ENCODE results near the gene ARID4B.
"Not testable (repeated sequence)": the region's sequence is repeated elsewhere in the genome, so short reads cannot be mapped to it uniquely, and the experiment has no call there.

Gene ARID4B

DNA sequence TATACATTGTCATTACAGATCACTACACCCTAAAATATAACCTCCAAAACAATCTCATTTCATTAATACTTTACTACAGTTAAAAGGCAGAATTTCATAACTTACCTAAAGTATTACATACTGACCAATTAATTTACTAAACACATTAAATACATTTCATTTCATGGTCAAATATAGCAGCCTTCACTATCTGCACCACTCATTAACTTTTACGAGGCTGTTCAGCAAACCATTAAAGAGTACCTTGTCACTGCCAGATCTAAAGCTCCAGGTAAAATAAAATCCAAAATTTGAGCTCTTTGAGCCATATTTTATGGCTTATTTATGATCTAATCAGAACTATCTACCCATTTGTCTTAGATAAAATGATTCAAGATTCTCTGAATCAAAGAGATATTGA, 100.6 kb downstream of the ARID4B start:
- no peak for DNase-seq (ENCODE audit: low read depth in 2 of 2)

DNA sequence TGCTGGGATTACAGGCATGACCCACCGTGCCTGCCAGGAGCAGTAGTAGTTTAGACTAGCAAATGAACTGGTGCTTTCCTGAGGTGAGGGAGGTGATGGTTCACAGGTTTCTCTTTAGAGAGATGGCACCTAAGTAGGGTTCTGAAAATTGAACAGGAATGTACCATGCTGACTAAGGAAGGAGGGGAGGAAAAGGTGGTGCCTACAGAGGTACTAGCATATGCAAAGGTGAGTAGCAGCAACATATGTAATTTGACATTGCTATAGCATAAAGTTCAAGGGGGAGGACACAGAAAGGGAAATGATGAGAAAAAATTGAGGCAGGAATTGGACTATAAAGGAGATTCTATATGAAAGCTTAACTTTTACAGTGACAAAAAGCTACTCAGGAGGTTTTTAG, 101.0 kb downstream of the ARID4B start:
- DNase-seq (ENCODE audit: low read depth in 2 of 2): no peak

DNA sequence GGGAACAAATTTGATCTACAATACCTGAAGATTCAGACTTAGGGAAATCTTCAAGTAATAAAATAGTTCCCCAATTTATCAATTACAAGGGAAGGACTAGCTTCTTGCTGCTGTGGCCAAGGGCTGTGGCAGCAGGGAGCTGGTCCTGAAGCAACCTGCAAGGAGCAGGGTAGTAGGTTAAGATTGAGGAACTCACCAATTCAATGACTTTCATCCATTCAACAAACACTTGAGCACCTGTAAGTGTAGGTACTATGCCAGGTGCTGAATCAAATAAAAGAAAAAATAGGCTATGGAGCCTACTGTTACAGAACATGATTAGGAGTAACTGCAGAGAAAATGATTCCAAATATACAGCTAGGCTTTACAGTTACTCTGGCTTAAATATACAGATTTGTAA, 102.7 kb downstream of the ARID4B start:
- no peak for DNase-seq (ENCODE audit: low read depth in 2 of 2)

DNA sequence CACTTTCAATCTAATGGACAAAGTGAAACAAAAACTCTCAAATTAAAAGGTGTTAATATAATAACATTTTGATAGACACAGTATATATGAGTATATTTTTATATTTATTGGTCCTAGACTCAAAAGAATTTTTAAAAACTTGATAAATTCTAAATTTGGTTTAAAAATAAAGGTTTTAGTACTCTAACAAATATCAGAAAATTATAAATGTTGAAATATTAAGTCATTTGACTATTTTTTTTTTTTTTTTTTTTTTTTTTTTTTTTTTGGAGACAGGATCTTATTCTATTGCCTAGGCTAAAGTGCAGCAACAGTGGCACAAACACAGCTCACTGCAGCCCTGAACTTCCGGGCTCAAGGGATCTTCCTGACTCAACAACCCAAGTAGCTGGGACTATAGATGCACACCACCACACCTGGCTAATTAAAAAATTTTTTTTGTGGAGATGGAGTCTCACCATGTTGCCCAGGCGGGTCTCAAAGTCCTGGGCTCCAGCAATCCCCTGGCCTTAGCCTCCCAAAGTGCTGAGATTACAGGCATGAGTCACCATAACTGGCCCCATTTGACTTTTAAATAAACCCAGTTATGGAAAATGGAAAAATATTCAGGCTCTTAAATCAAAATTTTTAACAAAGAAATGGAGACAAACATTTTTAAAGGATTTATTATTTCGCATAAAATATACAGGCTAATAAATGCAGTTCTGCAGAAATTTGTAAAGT, 106.2 kb downstream of the ARID4B start:
- DNase-seq (ENCODE audit: low read depth in 2 of 2): no peak

DNA sequence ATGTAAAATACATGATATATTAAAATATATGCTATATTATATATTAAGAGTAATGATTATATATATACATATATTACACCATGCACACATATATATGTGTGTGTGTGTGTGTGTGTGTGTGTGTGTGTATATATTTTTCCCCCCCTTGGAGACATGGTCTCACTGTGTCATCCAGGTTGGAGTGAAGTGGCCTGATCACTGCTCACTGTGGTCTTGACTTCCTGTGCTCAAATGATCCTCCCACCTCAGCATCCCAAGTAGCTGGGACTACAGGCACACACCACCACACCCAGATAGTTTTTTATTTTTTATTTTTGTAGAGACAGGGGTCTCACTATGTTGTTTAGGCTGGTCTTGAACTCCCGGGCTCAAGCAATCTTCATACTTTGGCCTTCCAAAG, 112.5 kb downstream of the ARID4B start:
- DNase-seq (ENCODE audit: low read depth in 2 of 2): no peak

DNA sequence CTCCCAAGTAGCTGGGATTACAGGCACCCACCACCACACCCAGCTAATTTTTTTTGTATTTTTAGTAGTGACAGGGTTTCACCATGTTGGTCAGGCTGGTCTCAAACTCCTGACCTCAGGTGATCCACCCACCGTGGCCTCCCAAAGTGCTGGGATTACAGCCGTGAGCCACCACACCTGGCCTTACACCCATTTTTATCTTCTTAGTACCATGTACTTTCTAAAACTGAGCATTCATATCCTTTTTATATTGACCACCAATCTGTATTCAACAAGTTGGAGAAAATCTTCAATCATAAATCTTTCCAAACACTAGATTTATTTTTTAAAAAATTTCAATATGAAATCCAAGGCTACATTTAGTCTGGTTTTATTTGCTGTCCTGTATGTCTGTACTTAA, 113.0 kb downstream of the ARID4B start:
- not testable (repeated sequence) for DNase-seq (ENCODE audit: low read depth in 2 of 2)

DNA sequence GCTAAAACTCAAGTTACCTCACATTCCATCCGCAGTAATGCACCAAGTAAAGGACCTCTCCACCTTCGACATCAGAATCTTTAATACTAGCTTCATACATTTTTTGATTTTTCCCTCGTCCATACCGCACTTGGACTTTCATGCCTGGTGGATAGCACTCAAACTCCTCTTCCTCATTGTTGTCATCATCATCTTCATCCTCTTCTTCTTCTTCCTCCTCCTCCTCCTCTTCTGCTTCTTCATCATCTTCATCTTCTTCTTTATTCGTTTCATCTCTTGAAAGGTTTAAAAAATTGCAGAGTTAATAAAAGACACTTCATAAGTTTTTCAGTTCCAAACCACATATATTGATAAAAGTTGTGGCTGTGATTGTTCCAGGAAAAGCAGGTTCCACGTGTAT, 114.2 kb downstream of the ARID4B start:
- no peak for DNase-seq (ENCODE audit: low read depth in 2 of 2)

DNA sequence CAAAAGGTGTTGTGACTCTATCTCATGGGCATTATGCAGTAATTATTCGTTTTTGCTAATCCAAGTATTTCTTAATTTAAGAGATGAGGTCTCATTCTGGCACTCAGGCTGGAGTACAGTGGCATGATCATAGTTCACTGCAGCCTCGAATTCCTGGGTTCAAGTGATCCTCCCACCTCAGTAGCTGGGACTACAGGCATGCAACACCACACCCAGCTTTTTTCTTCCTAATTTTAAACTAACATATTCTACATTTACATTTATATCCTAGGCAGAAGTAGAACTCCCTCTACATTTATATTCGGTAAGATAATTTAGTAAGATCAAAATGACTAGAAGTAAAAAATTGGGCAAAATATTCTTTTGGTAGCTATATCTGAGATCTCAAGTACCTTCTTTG, 116.5 kb downstream of the ARID4B start:
- no peak for DNase-seq (ENCODE audit: low read depth in 2 of 2)

DNA sequence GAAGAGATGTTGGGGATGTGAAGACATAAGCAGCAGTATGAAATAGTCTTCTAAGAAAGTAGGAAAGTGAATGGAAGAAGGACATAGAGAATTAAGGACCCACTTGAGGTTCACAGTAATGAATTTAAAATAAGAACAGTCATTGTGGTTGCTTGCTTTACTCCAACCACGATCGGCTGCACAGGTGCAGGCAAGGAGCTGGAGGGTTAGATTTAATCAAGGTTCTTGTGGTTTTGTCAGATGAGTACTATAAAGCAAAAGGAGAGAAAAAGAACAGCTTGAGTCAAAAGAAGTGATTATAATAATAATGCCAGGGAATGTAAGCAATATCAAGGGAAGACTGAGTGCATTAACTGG, 120.8 kb downstream of the ARID4B start:
- DNase-seq (ENCODE audit: low read depth in 2 of 2): peak in 1 of 2 experiments; percentile 22

DNA sequence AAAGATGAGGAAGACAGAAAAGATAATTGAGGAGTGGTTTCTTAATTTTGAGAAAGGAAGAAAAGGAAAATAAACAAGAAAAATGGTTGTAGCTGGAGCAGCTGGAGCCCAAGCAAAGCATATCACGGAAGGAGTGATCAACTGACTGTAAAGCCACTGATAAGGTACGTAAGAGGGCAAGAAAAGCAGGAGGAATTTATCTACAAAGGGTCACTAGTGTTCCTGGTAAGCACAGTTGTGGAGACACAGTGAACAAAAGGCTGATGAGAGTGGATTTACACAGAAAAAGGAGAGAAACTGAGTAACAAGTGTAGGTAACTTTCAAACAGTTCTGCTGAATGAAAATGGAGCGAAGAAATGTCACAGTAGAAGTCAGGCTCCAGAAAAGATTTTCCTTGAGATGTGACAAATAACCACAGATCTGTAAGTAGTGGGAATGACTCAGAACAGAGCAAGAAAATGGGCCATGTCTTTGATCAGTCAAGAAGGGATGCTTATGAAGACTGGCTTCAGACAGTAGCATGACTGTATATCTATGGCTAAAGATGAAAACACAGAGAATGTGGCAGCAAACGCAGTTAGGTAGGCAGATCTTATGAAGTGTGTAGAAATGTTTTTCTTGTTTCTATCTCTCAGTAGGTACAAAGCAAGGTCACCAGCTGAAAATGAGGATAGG, 121.3 kb downstream of the ARID4B start:
- DNase-seq (ENCODE audit: low read depth in 2 of 2): no peak

DNA sequence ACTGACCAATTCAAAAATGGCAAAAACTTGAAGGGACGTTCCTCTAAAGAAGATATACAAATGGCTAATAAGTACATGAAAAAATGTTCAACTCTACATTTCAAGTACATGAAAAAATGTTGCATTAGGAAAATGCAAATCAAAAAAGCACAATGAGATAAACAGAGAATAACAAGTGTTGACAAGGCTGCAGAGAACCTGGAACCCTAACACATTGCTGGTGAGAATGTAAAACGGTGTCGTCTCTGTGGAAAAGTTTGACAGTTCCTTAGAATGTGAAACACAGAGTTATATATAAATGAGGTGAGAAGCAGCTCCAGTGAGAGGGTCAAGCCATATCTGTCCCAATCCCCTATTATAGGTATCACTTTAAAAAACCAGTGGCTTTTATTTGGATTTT, 122.3 kb downstream of the ARID4B start:
- no peak for DNase-seq (ENCODE audit: low read depth in 2 of 2)

DNA sequence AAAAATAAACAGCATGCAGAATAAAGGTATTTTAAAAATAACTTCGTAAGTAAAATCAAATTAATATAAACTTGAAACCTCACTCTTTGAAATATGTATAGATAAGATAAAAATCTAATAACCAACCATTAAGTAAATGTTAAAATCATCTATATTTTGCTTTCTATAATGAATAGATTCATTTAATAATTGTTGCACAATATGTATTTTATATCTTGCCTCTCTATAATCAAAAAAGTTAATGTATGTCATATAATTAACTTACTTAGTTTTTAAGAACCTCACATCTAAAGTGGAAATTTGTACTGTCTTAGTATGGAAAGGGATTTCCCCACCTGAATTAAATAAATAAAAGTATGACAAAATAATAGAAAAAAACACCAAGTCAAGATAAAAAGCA, 124.6 kb downstream of the ARID4B start:
- no peak for DNase-seq (ENCODE audit: low read depth in 2 of 2)

DNA sequence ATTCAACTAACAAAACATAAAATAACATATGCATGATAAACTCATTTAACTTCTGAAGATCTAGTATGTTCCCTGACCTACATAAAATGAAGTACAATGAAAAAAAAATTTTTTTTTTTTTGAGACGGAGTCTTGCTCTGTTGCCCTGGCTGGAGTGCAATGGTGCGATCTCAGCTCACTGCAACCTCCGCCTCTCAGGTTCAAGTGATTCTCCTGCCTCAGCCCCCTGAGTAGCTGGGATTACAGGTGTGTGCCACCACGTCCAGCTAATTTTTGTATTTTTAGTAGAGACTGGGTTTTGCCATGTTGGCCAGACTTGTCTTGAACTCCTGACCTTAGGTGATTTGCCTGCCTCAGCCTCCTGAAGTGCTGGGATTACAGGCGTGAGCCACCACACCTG, 125.5 kb downstream of the ARID4B start:
- not testable (repeated sequence) for DNase-seq (ENCODE audit: low read depth in 2 of 2)

DNA sequence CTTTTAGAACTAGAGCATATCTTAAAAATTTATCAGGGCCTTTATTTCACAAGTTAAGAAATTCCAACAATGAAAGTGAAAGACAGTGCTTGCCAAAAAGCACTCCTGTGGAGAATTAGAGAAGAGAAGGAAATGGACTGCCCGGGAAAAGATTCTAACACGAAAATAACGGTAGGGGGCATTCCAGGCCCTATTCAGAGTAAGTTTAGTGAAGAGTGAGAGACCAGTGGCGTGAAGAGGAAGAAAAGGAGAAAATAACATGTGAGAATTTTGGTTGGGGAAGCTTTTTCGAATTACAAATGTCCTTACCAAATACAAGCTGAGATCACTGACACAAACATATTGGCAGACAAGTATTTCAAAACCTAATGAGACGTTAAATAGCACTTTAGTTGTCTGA, 128.5 kb downstream of the ARID4B start:
- no peak for DNase-seq (ENCODE audit: low read depth in 2 of 2)

DNA sequence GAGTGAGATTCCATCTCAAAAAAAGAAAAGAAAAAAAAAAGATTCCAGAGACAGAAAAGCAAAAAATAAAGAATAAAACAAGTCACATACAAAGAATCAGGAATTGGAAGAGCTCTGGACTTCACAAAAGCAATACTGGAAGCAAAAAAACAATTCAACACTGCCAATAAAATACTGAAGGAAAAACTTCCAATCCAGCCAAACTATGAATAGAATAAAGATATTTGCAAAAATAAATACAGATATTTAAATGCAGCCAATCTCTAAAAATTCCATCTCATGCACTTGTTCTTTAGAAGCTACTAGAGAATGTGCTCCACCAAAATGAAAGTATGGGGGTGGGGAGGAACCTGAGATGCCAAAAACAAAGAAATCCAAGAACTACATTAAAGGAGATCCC, 137.5 kb downstream of the ARID4B start:
- no peak for DNase-seq (ENCODE audit: low read depth in 2 of 2)

DNA sequence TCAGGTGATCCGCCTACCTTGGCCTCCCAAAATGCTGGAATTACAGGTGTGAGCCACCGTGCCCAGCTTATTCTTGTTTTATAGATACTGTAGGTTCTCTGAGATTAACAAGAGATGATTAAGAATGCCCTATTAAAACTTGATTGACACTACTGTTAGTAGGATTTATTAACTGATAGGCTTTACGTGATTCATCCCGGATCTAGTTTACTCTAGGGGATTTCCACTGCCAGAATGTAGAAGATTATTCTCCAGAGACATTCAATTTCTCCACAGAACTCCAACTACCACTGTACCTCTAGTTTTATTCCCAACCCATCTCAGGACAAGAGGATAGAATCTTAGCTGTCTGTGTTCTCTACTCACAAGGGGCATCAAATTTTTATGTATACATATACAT, 140.7 kb downstream of the ARID4B start:
- no peak for DNase-seq (ENCODE audit: low read depth in 2 of 2)

DNA sequence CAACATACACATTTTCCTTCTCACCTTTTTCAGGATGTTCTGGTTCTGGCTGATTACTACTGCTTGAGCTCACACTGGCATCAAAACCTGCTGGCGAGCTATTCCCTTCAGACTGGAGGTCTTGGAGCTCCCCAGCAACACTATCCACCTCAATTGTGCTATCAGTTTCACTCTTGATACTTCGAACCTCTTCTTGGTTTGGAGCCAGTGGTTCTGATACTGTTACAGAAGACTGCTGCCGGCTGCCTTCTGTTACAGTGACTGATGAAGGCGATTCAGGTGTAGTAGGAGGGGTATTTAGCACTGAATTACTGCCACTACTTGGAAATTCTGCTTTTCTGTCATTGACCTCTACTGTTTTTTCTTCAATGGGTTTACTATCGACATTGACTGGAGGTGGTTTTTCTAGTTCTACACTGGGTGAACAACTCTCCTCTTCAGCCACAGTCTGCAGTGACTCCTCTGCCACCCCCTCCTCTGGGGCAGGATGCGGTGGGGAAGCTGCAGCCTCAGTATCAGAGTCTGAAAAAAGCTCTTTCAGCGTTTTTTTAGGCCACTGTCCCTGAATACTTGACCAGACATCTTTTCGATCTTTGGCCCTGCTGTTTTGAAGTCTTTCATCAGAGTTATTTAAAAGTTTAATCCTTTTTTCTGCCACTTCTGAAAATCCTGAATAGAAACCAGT, 146.3 kb downstream of the ARID4B start:
- DNase-seq (ENCODE audit: low read depth in 2 of 2): no peak

DNA sequence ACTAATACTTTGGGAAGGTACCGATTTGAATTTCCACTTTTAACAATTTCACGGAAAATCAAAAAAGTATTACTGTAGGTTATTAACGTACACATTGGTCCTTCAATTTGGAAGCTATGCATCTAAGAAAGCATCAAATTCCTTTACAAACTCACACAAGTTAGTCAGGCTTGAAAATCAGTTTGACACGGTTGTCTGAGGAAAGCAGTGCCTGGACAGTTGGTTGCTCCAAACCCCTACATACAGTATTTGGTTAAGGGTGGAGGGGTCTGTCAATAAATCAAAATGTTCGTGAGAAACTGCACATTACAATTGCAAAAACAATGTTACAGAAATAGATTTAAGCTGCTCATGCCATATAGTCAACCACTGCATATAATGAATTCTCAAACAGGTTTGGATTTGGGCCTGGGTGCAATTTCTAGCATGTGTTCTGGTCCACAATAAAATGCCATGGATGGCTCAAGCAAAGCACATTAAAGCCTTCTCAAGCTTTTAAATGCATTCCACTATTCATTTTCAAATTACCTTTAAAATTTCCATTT, 147.0 kb downstream of the ARID4B start:
- no peak for DNase-seq (ENCODE audit: low read depth in 2 of 2)

DNA sequence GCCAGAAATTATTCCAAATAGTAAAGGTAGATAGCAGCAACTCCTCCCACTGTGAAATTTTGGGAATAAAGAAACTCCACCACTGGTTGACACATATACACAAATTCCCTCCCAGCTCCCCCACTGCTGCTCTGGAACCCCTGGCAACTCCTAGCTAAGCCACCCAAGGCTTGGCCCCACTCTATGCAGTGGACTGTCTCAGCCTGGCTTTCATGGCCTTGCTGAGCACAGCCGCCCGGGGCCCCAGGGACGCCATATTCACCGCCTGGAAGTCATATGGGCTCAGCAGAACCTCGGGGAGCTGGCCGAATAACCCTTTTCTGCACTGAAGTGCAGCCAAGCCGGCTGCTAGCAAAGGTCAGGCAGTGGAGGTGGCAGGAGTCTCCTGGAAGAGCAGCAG, 151.5 kb downstream of the ARID4B start:
- DNase-seq (ENCODE audit: low read depth in 2 of 2): no peak

DNA sequence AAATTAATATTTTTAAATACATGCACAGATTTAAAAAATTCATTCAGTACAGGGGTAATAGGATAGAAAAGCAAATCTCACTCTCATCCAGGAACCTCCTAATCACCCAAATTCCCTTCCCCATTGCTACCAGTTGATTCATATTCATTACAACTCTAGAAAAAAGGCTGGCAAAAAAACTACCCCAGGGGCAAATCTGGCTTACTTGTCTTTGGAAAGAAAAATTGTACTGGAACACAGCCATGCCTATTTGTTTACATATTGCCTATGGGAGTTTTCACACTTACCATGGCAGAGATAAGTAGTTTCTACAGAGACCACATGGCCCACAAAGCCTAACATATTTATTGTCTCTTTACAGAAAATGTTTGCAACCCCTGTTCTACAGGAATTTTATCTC, 158.0 kb downstream of the ARID4B start:
- no peak for DNase-seq (ENCODE audit: low read depth in 2 of 2)

DNA sequence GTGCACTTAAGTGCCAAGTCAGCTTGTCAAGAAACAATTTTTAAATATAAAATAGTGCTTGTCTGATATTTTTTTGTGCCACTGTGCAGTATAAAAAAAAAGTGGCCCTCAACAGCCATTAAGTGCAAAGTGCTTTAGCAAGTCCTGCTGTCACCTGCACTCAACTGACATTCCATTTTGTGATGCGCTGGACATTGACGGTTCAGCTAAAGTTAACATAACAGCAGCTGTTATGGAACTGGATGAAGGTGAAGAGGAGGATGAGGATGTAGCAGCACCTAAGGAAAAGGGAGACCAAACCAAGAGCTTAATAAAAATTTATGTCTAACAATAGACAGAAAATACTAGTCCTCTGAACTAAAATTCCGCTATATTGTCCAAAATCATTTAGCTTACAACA, 159.6 kb downstream of the ARID4B start:
- no peak for DNase-seq (ENCODE audit: low read depth in 2 of 2)

DNA sequence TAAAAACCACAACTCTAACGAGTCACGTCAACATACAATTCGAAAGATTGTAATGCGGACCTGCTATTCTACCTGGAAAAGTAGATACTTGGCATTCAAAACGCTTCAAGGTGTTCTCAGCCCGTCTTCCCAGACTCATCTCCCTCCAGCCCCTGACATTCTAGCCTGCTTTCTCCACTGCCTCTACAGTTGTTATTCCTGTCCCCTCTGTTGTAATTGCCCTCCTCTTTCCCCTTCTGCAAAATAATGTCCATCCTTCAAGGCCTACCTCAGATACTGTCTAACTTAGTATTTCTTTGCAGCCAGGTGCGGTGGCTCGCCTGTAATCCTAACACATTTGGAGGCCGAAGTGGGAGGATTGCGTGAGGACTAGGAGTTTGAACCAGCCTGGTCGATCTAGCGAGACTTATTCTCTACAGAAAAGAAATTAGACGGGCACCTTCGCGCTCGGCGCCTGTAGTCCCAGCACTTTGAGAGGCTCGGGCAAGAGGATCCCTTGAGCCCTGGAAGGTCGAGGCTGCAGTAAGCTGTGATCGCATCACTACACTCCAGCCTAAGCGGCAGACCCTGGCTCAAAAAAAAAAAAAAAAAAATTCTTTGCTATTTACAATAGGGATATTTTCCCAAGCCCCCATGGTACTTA, 166.2 kb downstream of the ARID4B start:
- no peak for DNase-seq (ENCODE audit: low read depth in 2 of 2)
